GM12864 (cell line): ENCODE data around the gene ANKRD17.

Source experiments
- DNase-seq: peaks from one replicate; pipeline ENCODE4 v3.0.0-alpha.2; 2011; ENCODE audit warnings: low read depth
- H3K4me3 ChIP-seq: 2 replicates; pipeline ENCODE4 v1.5.1; 2011; ENCODE audit warnings: mild to moderate bottlenecking, low read depth, low read length, control low read depth
- CTCF ChIP-seq: IDR thresholded peaks from 2 replicates; pipeline ENCODE4 v1.5.1; 2011; ENCODE audit warnings: low read depth, mild to moderate bottlenecking, moderate library complexity, low read length, control low read depth, inconsistent platforms; ENCODE audit errors: missing control alignments

Gene ANKRD17

DNA sequence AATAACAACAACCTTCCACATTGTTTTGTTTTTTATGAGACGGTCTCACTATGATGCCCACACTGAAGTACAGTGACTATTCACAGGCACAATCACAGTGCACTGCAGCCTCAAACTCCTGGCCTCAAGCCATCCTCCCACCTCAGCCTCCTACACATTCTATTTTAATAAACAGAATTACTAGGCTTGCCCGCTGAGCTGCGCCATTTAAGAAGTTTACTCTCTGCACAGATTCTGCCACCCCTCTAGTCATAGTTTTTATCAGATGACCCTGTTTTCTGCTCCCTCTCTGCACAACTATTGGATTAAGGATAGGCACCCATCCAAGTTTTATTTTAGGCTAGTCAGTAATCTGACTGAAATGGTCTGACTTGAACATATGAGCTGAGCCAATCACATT lies 177.8 kb downstream of the ANKRD17 start:
- no peak overlapping the region for H3K4me3 ChIP-seq
- no peak for TF ChIP-seq CTCF
- no peak for DNase-seq

DNA sequence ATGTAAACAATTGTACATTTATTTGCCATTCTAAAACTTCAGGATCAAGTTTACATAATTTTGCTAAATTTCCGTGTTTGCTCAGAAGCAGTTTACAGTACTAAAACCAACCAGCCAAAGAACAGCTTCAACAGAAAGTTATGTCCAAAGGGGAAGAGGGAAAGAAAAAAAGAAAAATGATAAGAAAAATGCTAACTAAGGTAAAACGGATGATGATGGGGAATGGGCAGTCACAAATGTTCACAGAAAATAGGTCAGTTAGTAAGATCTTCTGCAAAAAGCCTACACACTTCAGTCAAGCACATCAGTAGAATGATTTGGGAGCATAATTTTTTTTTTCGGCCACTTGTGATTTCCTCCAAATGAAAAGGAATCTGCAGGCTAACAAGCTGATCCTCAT lies 182.8 kb downstream of the ANKRD17 start:
- no peak for TF ChIP-seq CTCF
- no peak overlapping the region for H3K4me3 ChIP-seq
- DNase-seq: no peak

GRCh38 chr4:73070074-73070390 lies 188.6 kb downstream of the ANKRD17 start:
- TF ChIP-seq CTCF: no peak
- DNase-seq: peak; percentile 25
- H3K4me3 ChIP-seq: peak overlapping the region; percentile 60

DNA sequence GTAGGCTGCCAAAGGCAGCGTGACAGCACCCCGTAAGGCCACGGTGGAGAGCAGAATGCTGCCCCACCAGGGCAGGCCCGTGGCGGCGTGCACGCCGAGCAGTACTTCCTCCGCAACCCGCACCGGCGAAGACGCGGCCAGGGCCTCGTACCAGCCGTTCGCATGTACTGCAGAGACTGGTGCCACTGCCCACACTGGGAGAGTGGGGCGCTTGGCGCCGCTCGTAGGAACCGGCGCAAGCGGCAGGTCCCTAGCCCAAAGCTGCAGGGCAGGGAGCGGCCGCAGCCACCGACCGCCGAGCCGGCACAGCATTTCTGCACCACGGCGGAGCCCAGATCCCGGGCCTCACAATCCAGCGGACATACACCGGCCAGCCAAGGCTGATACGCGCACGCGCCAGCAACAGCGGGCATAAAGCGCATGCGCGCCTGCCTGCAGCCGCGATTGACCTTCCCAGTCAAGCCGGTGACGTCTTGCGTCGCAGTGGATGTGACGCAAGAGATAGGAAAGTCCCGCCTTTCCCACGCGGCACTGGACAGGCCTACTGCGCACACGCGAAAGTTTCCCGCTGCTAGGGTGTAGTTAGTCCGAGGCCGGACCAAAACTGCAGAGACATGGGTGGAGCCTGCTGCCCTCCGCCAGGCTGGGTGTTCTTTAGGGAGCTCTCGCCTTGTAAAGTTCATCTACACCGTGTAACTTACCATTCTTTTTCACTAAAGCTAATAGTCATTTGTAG lies 189.1 kb downstream of the ANKRD17 start, which contains the start of gene COX18:
Gene COX18, minus strand, starts transcription at position 379 of the 736 bp plus-strand sequence. Its CDS starts 67 bp downstream, at position 312.
- peak within 1 kb of the TSS; percentile 60 for H3K4me3 ChIP-seq
- TF ChIP-seq CTCF: peak; percentile 7
- DNase-seq: peak; percentile 98

DNA sequence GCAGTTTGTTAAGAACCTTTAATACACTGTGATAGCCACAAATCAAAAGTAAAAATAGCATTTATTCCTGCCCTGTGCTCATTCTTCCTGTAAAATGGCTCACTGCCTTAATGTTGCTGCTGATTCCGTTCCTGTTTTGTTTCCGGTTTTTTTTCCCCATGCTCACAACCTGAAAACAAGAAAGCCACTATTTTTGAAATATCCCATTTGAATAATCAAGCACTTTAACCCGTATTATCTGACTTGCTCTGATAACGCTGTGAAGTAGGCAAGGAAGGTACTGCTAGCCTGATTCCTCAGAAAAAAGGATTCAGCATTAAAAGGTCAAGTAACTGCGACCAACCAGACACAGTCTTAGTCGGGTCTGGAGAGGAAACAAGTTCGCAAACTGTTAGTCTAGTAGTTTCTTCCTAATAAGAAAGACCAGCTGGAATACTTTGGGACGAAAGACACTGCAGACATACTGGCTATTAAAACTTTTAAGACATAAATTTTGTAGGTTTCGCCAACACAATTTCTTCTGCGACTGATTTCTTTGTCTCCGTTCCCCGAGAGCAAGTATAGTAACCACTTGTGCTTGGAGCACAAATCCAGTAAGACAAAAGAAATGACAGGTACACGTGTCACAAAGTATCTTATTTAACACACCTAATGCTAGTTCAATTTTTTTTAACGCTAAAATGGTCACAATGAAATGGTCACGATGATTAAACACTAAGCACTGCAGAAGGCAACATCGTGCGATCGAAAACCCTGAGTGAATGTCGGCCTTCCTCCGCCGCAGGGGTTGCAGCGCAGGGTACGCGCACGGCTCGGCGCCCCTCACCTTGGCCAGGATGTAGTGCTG lies 189.9 kb downstream of the ANKRD17 start:
- no peak for TF ChIP-seq CTCF
- no peak for DNase-seq
- peak overlapping the region; percentile 60 for H3K4me3 ChIP-seq

DNA sequence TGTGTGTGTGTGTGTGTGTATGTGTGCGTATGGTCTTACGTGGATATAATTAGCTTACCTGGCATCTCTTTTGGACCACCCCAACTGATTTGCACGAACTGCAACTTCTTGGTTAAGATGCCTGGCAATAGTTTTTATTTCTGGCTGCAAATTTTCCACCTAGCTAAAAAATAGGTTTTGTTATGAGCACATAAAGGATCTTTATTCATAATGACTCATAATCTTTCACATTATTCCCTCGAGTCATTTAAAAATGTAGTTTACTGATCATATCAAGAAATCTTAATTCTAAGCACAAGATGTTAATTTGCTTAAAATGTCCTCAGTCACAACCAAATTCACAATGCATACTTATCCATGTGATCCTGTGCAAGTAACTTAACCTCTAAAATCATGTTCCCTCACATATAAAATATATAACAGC lies 190.6 kb downstream of the ANKRD17 start:
- H3K4me3 ChIP-seq: peak overlapping the region; percentile 60
- TF ChIP-seq CTCF: no peak
- no peak for DNase-seq
